B cell (primary cell): ENCODE measurements around the gene PCDHB13. TPM values are rescaled to one million over a fixed set of nuclear protein-coding genes. Genes with fewer than 3 reads are reported as not detected.
"Not testable (repeated sequence)": the region's sequence is repeated elsewhere in the genome, so short reads cannot be mapped to it uniquely, and the experiment has no call there.

Experiments
- ATAC-seq: fragments of 200-7000 bp; cut with Tn5 transposase; one replicate; pipeline ENCODE4 v1.10.0; 2021; ENCODE audit warnings: low read depth, mild to moderate bottlenecking, moderate number of reproducible peaks, moderate library complexity
- CTCF ChIA-PET: fragments of 350-600 bp; sonication (Branson Sonifier 250); formaldehyde crosslinking; loops from one replicate; lab custom pipeline; 2021; ENCODE audit warnings: antibody characterized with exemption, inconsistent platforms; lab: Charles Lee
- POLR2A ChIA-PET: fragments of 350-600 bp; sonication (Branson Sonifier 250); formaldehyde crosslinking; loops from one replicate; lab custom pipeline; 2021; ENCODE audit warnings: antibody characterized with exemption; lab: Charles Lee
- DNase-seq: peaks from one replicate; pipeline ENCODE4 v3.0.0; 2013
- H2AFZ ChIP-seq: 2 replicates; pipeline ENCODE4 v1.6.1; 2012; ENCODE audit warnings: mild to moderate bottlenecking, low read depth, low read length; ENCODE audit not compliant: insufficient read depth, poor library complexity, severe bottlenecking
- H3K27ac ChIP-seq, 2 donors: 1 replicate in 1 of 2; 2 replicates in 1 of 2; pipeline ENCODE4 v1.5.1; 2012 to 2013; ENCODE audit warnings: low read length in 2 of 2, mild to moderate bottlenecking in 2 of 2, moderate library complexity in 1 of 2
- H3K27me3 ChIP-seq, 4 experiments: fragments of 200-600 bp in 1 of 4; sonication (generic) in 1 of 4; replicated peaks in 1 of 4; 1 replicate in 2 of 4; 2 replicates in 2 of 4; pipeline versions ENCODE4 v1.6.1 to v1.7.0; 2013 to 2016; ENCODE audit warnings: low read length in 3 of 4, mild to moderate bottlenecking in 2 of 4, mixed read lengths in 1 of 4, moderate library complexity in 1 of 4; ENCODE audit not compliant: insufficient read depth in 4 of 4, control insufficient read depth in 3 of 4; ENCODE audit errors: control extremely low read depth in 1 of 4
- H3K36me3 ChIP-seq, 2 experiments: replicated peaks in 1 of 2; 1 replicate in 1 of 2; 2 replicates in 1 of 2; pipeline versions ENCODE4 v1.6.1 to v1.7.1; 2013; ENCODE audit warnings: low read length in 1 of 2; ENCODE audit not compliant: insufficient read depth in 2 of 2, control insufficient read depth in 1 of 2; ENCODE audit errors: control extremely low read depth in 1 of 2, extremely low read depth in 1 of 2
- H3K4me1 ChIP-seq, 2 donors: fragments of 200-600 bp in 1 of 2; sonication (generic) in 1 of 2; 1 replicate in 1 of 2; 2 replicates in 1 of 2; pipeline versions ENCODE4 v1.5.1 to v1.6.1; 2013 to 2017; ENCODE audit warnings: low read length in 2 of 2; ENCODE audit not compliant: control insufficient read depth in 2 of 2, insufficient read depth in 2 of 2
- H3K4me2 ChIP-seq: replicated peaks from 2 replicates; pipeline ENCODE3; 2012; ENCODE audit warnings: mild to moderate bottlenecking, low read depth, low read length; ENCODE audit not compliant: poor library complexity, severe bottlenecking
- H3K4me3 ChIP-seq, 5 experiments: fragments of 200-600 bp in 1 of 5; sonication (generic) in 1 of 5; 1 replicate in 3 of 5; 2 replicates in 2 of 5; pipeline versions ENCODE4 v1.5.1 to v1.7.0; 2011 to 2016; ENCODE audit warnings: low read length in 4 of 5, mild to moderate bottlenecking in 4 of 5, low read depth in 2 of 5, control low read depth in 1 of 5, moderate library complexity in 1 of 5; ENCODE audit not compliant: insufficient read depth in 1 of 5; ENCODE audit errors: control extremely low read depth in 1 of 5, extremely low read depth in 1 of 5
- H3K79me2 ChIP-seq: fragments of 200-600 bp; sonication (generic); one replicate; pipeline ENCODE4 v1.6.0; 2016; ENCODE audit warnings: low read length; ENCODE audit not compliant: control insufficient read depth, insufficient read depth
- H3K9ac ChIP-seq: fragments of 200-600 bp; sonication (generic); 2 replicates; pipeline ENCODE4 v1.6.1; 2017; ENCODE audit warnings: mild to moderate bottlenecking, low read length, moderate library complexity
- H3K9me3 ChIP-seq, 3 donors: one replicate each; pipeline versions ENCODE4 v1.6.1 to v1.7.1; 2013; ENCODE audit warnings: low read length in 2 of 3; ENCODE audit not compliant: control insufficient read depth in 2 of 3, insufficient read depth in 1 of 3; ENCODE audit errors: control extremely low read depth in 1 of 3
- H4K20me1 ChIP-seq: 2 replicates; pipeline ENCODE4 v1.6.0; 2012; ENCODE audit warnings: mild to moderate bottlenecking, low read length; ENCODE audit not compliant: insufficient read depth, control insufficient read depth, poor library complexity, severe bottlenecking
- H3K27ac Mint-ChIP-seq: one replicate; pipeline ENCODE4 v1.8.0; 2021; ENCODE audit warnings: mixed read lengths
- H3K27me3 Mint-ChIP-seq: one replicate; pipeline ENCODE4 v1.8.0; 2021; ENCODE audit warnings: mixed read lengths
- H3K4me1 Mint-ChIP-seq: one replicate; pipeline ENCODE4 v1.8.0; 2021; ENCODE audit warnings: mixed read lengths
- H3K4me3 Mint-ChIP-seq: one replicate; pipeline ENCODE4 v1.8.0; 2021; ENCODE audit warnings: mixed read lengths
- H3K9me3 Mint-ChIP-seq: one replicate; pipeline ENCODE4 v1.8.0; 2022; ENCODE audit warnings: mixed read lengths; ENCODE audit not compliant: insufficient read depth
- CTCF ChIP-seq: fragments of 200-600 bp; IDR thresholded peaks from one replicate; pipeline ENCODE4 v1.8.0; 2022; ENCODE audit warnings: antibody characterized with exemption, mild to moderate bottlenecking
- EZH2 ChIP-seq: IDR thresholded peaks from 2 replicates; pipeline ENCODE4 v1.6.1; 2012; ENCODE audit warnings: borderline replicate concordance, low read depth, mild to moderate bottlenecking, moderate library complexity, low read length; ENCODE audit not compliant: insufficient read depth, poor library complexity, severe bottlenecking
- WGBS: methylation state at CpG from one replicate; pipeline ENCODE4 v1.1.5; 2013; ENCODE audit warnings: missing lambda C conversion rate; ENCODE audit not compliant: insufficient coverage; 5-methylcytosine and 5-hydroxymethylcytosine counted together
- intact Hi-C: fragments of 100-400 bp; cut with micrococcal nuclease; formaldehyde crosslinking; loops from one replicate; pipeline ENCODE4 v1.10.0; 2022
- polyA plus RNA-seq: library from polyadenylated mRNA; depleted of rRNA; stranded (reverse); fragments of >200 nt; gene quantifications from 2 replicates; pipeline ENCODE4 v1.2.3, GENCODE V29; 2012
- total RNA-seq, 2 donors: library from RNA; stranded (reverse); fragments of 120-200 nt in 1 of 2; gene quantifications; 1 replicate in 1 of 2; 2 replicates in 1 of 2; pipeline versions ENCODE4 v1.2.3 to v1.2.4, GENCODE V29; 2013 to 2022

The PCDHB13 gene
- total and polyA plus RNA-seq, 2 donors (not counting 1 experiment from before 2014, with no cell fraction given): not detected

GRCh38 chr5:141245250-141245717 lies 31.6 kb downstream of the PCDHB13 start, which contains the start of gene PCDHB15:
PCDHB15 (plus strand) TSS chr5:141245395; CDS start chr5:141245579, 184 bp downstream.
- POLR2A ChIA-PET: no interaction called here
- H3K4me1 Mint-ChIP-seq: no peaks in the 10 kb centered on the region
- peaks cover 18% of the 10 kb centered on the region for H3K9me3 Mint-ChIP-seq
- H3K4me2 ChIP-seq: no peak within 1 kb of the TSS
- no peak within 1 kb of the TSS for H3K4me3 Mint-ChIP-seq
- no peaks in the 10 kb centered on the region for H3K4me1 ChIP-seq
- H2AFZ ChIP-seq: no peak within 1 kb of the TSS
- DNase-seq (no peak), ATAC-seq (no peak)
- TF ChIP-seq CTCF: no peak
- TF ChIP-seq EZH2: no peak
- intact Hi-C loops: no loop called here
- H3K27ac Mint-ChIP-seq: no peak within 1 kb of the TSS
- H3K36me3 ChIP-seq: no peaks in the 10 kb centered on the region
- no peak within 1 kb of the TSS for H3K9ac ChIP-seq
- no peak within 1 kb of the TSS for H3K4me3 ChIP-seq
- WGBS: 34% methylated on average over 16 of the region's 16 CpGs
- peaks cover 0 to 77% (median 63%) of the 10 kb centered on the region in 3 donors for H3K9me3 ChIP-seq
- no peaks in the 10 kb centered on the region for H3K79me2 ChIP-seq
- CTCF ChIA-PET: no interaction called here
- H3K27me3 ChIP-seq: peaks cover 0 to 25% (median 12%) of the 10 kb centered on the region in 4 experiments
- no peak within 1 kb of the TSS for H3K27ac ChIP-seq
- H3K27me3 Mint-ChIP-seq: peaks cover 21% of the 10 kb centered on the region
- H4K20me1 ChIP-seq: no peaks in the 10 kb centered on the region

DNA sequence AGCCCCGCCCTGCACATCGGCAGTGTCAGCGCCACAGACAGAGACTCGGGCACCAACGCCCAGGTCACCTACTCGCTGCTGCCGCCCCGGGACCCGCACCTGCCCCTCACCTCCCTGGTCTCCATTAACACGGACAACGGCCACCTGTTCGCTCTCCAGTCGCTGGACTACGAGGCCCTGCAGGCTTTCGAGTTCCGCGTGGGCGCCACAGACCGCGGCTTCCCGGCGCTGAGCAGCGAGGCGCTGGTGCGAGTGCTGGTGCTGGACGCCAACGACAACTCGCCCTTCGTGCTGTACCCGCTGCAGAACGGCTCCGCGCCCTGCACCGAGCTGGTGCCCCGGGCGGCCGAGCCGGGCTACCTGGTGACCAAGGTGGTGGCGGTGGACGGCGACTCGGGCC lies 33.3 kb downstream of the PCDHB13 start:
- H3K27ac Mint-ChIP-seq, H3K27ac ChIP-seq, CTCF ChIA-PET, ATAC-seq, DNase-seq, H3K4me1 ChIP-seq, H3K4me3 ChIP-seq, H2AFZ ChIP-seq, H3K9ac ChIP-seq, intact Hi-C loops, H3K4me3 Mint-ChIP-seq, POLR2A ChIA-PET, H3K36me3 ChIP-seq, H3K79me2 ChIP-seq, H3K4me1 Mint-ChIP-seq, H3K4me2 ChIP-seq, H4K20me1 ChIP-seq: not testable (repeated sequence)
- H3K27me3 ChIP-seq: peaks cover 0 to 17% (median 11%) of the 10 kb centered on the region in 4 experiments
- H3K9me3 ChIP-seq: peaks cover 7 to 79% (median 47%) of the 10 kb centered on the region in 3 donors
- 66% methylated on average over 12 of the region's 42 CpGs for WGBS
- Mint-ChIP-seq H3K9me3 (peaks cover 15% of the 10 kb centered on the region), H3K27me3 (peaks cover 11% of the 10 kb centered on the region)

DNA sequence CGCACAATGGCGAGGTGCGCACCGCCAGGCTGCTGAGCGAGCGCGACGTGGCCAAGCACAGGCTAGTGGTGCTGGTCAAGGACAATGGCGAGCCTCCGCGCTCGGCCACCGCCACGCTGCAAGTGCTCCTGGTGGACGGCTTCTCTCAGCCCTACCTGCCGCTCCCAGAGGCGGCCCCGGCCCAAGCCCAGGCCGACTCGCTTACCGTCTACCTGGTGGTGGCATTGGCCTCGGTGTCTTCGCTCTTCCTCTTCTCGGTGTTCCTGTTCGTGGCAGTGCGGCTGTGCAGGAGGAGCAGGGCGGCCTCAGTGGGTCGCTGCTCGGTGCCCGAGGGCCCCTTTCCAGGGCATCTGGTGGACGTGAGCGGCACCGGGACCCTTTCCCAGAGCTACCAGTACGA lies 33.7 kb downstream of the PCDHB13 start:
- DNase-seq, H3K79me2 ChIP-seq, H3K36me3 ChIP-seq, H2AFZ ChIP-seq, H3K27ac Mint-ChIP-seq, H3K4me3 Mint-ChIP-seq, H3K4me1 Mint-ChIP-seq, H3K27ac ChIP-seq, H3K4me1 ChIP-seq, H4K20me1 ChIP-seq, CTCF ChIA-PET, intact Hi-C loops, H3K9ac ChIP-seq, H3K27me3 Mint-ChIP-seq, ATAC-seq, H3K4me3 ChIP-seq, POLR2A ChIA-PET, H3K4me2 ChIP-seq: not testable (repeated sequence)
- peaks cover 15% of the 10 kb centered on the region for H3K9me3 Mint-ChIP-seq
- Histone ChIP-seq H3K27me3 (peaks cover 0 to 17% (median 11%) of the 10 kb centered on the region in 4 experiments), H3K9me3 (peaks cover 7 to 80% (median 45%) of the 10 kb centered on the region in 3 donors)
- 68% methylated on average over 26 of the region's 34 CpGs for WGBS
